HTERT RPE-1 (cell line): Measurements from ENCODE around the gene FAM53B.
"Not testable (repeated sequence)": the region's sequence is repeated elsewhere in the genome, so short reads cannot be mapped to it uniquely, and the experiment has no call there.

Source experiments
- in situ Hi-C: fragments of 300-500 bp; cut with MboI; formaldehyde crosslinking; loops from 4 replicates; pipeline ENCODE4 v1.14.3; 2020; ENCODE audit warnings: low sequenced_read_pairs

Gene FAM53B

DNA sequence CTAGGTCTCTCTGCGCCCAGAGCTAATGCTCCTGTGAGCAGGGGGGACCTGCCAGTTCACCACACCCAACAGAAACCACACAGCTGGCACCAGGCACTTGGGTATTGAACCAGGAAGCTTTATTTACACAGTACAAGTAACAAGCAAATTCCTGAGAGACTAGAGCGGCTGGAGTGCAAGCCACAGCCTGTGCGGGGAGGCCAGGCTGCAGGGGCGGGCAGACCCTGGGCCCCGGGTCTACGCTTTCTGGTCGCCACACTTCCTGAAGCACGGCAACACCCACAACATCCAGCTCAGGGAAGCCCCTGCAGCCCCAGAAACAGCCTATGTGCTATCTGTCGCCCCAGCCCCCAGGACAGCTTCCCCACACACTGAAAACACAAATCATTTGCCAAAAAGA lies 125.0 kb downstream of the FAM53B start:
- in situ Hi-C loops: no loop called here

DNA sequence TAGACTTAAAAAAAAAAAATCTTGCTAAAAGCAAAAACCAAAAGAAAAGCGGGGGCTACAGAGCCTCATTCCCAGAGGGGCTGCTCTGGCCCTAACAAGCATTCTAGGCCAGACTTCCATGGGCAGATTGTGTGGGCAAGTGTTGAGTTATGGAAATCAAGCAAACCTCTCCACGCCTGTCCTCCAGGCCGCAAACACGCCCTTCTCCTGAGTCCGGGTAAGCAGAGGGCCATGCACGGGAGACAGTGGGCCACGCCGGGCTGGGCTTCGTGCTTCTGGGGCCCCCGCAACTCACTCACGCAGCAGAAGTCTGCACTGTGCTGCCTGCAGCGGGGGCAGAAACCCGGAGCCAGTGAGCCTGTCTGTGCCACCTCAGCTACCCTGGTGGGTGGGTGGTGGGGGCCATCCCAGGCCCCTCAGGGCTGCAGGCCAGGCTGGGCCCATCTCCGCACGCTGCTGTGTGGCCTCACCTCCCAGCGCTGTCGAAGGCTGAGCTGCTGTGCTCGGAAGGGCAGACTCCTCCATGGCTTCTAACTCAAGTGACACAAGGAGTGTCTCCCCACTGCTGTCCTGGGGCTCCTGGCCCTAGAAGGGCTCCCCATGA lies 125.6 kb downstream of the FAM53B start:
- in situ Hi-C loops: no loop called here

DNA sequence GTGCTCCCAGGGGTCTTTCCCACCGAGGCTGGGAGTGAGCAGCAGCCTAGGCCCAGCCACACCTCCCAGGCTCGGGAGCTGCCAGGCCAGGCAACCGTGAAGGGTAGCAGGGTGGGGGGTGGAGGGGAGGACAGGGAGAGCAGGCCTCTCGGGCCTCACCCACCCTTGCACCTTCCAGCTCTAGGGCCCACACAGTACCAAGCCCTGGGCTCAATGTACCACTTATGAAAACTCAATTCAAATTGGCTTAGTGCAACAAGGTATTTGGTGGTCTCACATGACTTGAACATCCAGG lies 127.4 kb downstream of the FAM53B start:
- in situ Hi-C loops: no loop called here

DNA sequence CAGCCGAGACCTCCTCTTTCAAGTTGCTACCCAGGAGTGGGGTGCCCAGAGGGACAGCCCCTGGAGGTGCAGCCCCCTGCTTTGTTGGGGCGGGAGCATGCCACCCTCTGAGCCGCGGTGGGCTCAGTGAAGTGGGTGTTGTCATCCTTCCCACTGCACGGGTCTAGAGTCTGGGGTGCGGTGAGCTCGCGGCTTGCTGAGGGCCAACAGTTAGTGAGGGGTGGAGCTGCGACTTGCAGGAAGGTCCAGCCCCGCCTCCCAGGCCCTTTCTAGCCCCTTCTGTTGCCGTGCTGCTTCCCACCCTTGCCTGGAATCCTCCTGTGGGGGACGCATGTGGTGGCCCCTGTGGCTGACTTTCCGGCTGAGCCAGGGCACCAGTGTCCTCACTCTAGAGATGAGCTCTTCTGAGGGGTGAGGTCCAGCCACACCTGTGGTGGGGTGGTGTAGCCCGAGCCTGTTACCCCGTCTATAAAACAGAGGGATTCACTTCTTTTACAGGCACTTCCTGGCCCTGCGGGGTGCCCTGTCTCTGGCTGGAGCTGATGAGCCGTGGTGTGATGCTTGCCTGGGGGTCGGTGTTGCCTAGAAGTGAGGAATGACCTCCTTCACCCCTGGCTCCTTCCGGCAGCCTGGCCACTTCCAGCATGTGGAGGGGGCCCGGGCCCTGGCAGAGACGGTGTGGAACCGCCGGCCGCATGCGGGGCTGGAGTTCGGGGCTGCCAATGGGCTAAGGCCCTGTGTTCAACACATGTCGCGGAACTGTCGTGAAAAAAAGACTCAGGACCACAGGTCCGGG lies 127.9 kb downstream of the FAM53B start:
- in situ Hi-C loops: no loop called here

- in situ Hi-C loops: no loop called here
These were observed 128.9 kb downstream of the FAM53B start for GRCh38 chr10:124615259-124615658.

GRCh38 chr10:124614003-124614659 lies 130.0 kb downstream of the FAM53B start:
- in situ Hi-C loops: no loop called here

DNA sequence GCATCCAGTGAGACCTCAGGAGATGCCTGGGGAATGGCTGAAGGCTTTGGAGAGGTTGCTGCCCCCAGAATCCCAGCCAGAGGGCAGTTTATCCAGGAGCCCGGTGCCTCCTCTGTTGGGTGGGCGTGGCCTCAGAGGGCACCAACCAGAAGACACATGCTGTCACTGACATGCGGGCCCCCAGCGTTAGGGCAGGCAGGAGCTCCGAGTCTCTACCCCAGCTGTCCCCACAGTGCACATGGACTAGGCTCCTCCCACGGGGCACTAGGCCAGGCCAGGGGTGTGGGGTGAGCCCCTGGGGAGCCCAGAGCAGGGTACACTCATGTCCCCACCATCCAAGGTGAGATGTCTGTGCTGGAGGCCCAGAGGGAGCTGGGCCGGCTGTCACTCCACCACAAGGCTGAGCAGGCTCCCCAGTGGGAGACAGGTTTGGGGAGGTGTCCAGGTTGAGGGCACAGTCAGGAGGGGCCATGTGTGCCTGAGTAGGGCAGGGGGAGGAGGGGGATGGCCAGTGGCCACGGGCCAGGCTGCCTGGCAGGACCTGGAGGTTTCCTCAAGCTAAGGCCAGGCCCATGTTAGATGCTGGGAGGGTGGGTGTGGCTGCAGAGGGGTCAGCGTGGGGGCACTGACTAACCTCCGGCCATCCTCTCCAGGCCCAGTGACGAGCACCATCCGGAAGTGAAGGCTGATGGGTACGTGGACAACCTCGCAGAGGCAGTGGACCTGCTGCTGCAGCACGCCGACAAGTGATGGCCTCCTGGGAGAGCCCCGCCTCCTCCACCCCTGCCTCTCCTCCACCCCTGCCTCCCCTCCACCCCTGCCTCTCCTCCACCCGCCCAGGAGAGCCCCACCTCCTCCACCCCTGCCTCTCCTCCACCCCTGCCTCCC lies 131.3 kb downstream of the FAM53B start:
- in situ Hi-C loops: no loop called here

GRCh38 chr10:124611738-124612137 lies 132.4 kb downstream of the FAM53B start:
- in situ Hi-C loops: no loop called here

- in situ Hi-C loops: not testable (repeated sequence)
These were observed 133.3 kb downstream of the FAM53B start for GRCh38 chr10:124610851-124611250.

DNA sequence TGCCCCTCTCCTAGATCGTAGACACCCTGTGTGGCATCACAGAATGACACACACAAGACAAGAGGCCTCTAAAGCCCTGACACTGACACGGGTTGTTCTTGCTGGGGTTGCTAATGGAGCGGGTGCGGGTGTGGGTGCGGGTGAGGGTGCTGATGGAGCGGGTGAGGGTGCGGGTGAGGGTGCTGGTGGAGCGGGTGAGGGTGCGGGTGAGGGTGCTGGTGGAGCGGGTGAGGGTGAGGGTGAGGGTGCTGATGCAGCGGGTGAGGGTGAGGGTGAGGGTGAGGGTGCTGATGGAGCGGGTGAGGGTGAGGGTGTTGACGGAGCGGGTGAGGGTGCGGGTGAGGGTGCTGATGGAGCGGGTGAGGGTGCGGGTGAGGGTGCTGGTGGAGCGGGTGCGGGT lies 134.0 kb downstream of the FAM53B start:
- in situ Hi-C loops: not testable (repeated sequence)

GRCh38 chr10:124609698-124610097 lies 134.5 kb downstream of the FAM53B start:
- in situ Hi-C loops: no loop called here

- in situ Hi-C loops: no loop called here
These were observed 136.0 kb downstream of the FAM53B start for GRCh38 chr10:124608093-124608721.

GRCh38 chr10:124607693-124608092 lies 136.5 kb downstream of the FAM53B start:
- in situ Hi-C loops: no loop called here

DNA sequence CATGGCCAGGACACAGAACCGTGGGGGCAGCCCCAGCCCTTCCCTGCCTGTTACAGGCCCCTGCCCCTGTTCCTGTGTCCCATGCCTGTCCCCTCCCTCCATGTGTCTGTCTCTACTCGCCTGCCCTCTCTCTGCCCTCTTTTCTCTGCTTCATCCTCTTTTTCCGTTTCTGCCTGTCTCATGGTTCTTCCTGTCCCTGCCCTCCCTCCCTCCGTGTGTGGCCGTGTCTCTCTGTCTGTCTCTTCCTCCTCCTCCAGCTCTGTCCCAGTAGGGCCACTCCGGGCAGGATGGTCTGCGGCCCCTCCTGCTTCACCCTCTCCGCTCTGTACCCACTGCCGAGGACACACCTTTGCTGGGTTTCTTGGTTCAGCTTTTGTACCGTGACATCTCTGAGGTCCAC lies 137.4 kb downstream of the FAM53B start:
- in situ Hi-C loops: no loop called here

GRCh38 chr10:124605856-124606812 lies 138.0 kb downstream of the FAM53B start:
- in situ Hi-C loops: no loop called here

- in situ Hi-C loops: no loop called here
These were observed 138.7 kb downstream of the FAM53B start for GRCh38 chr10:124605481-124605855.

DNA sequence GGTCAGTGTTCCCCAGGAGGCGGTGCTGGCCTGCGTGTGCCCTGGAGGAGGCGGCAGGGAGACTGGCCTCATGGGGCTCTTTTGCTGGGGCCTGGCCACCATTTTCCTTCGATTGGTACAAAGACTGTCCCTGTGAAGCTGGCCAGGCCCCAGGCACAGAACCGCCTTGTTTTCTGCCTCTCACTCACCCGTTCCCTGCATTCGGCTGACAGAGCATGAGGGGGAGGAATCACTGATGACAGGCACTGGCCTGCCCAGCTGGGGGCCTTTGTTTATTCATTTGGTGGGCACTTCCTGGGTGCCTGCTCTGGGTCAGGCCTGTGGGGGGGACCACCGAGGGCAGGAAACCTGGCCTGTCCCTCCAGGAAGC lies 139.2 kb downstream of the FAM53B start:
- in situ Hi-C loops: no loop called here

- in situ Hi-C loops: no loop called here
These were observed 139.8 kb downstream of the FAM53B start for GRCh38 chr10:124604214-124605000.
